IPS DF 6.9 (cell line): ENCODE data around the gene CYP4X1.
"Not testable (repeated sequence)": the region's sequence is repeated elsewhere in the genome, so short reads cannot be mapped to it uniquely, and the experiment has no call there.

Source experiments
- DNase-seq: peaks from one replicate; pipeline ENCODE4 v3.0.0-alpha.2; 2013; ENCODE audit warnings: low read depth, low spot score
- H3K27ac ChIP-seq: one replicate; pipeline ENCODE4 v1.5.1; 2013; ENCODE audit warnings: low read length, control low read depth
- H3K27me3 ChIP-seq: 2 replicates; pipeline ENCODE4 v1.6.1; 2013; ENCODE audit warnings: mild to moderate bottlenecking, low read length; ENCODE audit not compliant: control insufficient read depth, insufficient read depth
- H3K36me3 ChIP-seq: 2 replicates; pipeline ENCODE4 v1.6.1; 2013; ENCODE audit warnings: low read length; ENCODE audit not compliant: control insufficient read depth, insufficient read depth
- H3K4me1 ChIP-seq: 2 replicates; pipeline ENCODE4 v1.6.1; 2013; ENCODE audit warnings: low read length; ENCODE audit not compliant: control insufficient read depth, insufficient read depth
- H3K4me3 ChIP-seq: 2 replicates; pipeline ENCODE4 v1.5.1; 2013; ENCODE audit warnings: mild to moderate bottlenecking, low read length
- H3K9me3 ChIP-seq: 2 replicates; pipeline ENCODE4 v1.6.1; 2013; ENCODE audit warnings: low read length, inconsistent platforms; ENCODE audit not compliant: control insufficient read depth, insufficient read depth
- WGBS: extraction: QIAGEN DNeasy Blood & Tissue Kit; methylation state at CpG from one replicate; pipeline ENCODE4 v1.1.7; 2013; ENCODE audit warnings: mixed read lengths, missing lambda C conversion rate; ENCODE audit not compliant: insufficient read length, insufficient coverage; 5-methylcytosine and 5-hydroxymethylcytosine counted together

The CYP4X1 gene

GRCh38 chr1:47013293-47013692 is 10.2 kb upstream of the CYP4X1 start:
- H3K27ac ChIP-seq: no peak overlapping the region
- DNase-seq: no peak
- H3K27me3 ChIP-seq: no peaks in the 10 kb centered on the region
- H3K4me1 ChIP-seq: no peaks in the 10 kb centered on the region
- no peak overlapping the region for H3K4me3 ChIP-seq
- no peaks in the 10 kb centered on the region for H3K36me3 ChIP-seq
- no peaks in the 10 kb centered on the region for H3K9me3 ChIP-seq
- WGBS: no CpG with 5 or more reads among the region's 2 CpGs

GRCh38 chr1:47021070-47021469 is 2.4 kb upstream of the CYP4X1 start:
- no peak overlapping the region for H3K4me3 ChIP-seq
- H3K4me1 ChIP-seq: peaks cover 2% of the 10 kb centered on the region; the same call in 1 of the 2 replicates
- H3K27me3 ChIP-seq: no peaks in the 10 kb centered on the region
- no peak for DNase-seq
- H3K9me3 ChIP-seq: no peaks in the 10 kb centered on the region
- no peaks in the 10 kb centered on the region for H3K36me3 ChIP-seq
- no CpG with 5 or more reads among the region's 2 CpGs for WGBS
- H3K27ac ChIP-seq: no peak overlapping the region

- peak overlapping the region; percentile 49; the same call in 1 of the 2 replicates for H3K4me3 ChIP-seq
- no peaks in the 10 kb centered on the region for H3K27me3 ChIP-seq
- peaks cover 2% of the 10 kb centered on the region; the same call in 1 of the 2 replicates for H3K4me1 ChIP-seq
- H3K27ac ChIP-seq: no peak overlapping the region
- no CpG with 5 or more reads among the region's 8 CpGs for whole genome bisulfite sequencing
- no peaks in the 10 kb centered on the region for H3K36me3 ChIP-seq
- DNase-seq: no peak
- H3K9me3 ChIP-seq: no peaks in the 10 kb centered on the region
Measured at GRCh38 chr1:47024141-47024801, 802 bp downstream of the CYP4X1 start.

GRCh38 chr1:47030170-47030805 is 6.8 kb downstream of the CYP4X1 start:
- no peaks in the 10 kb centered on the region for H3K27me3 ChIP-seq
- WGBS: no CpG with 5 or more reads among the region's 3 CpGs

GRCh38 chr1:47031059-47031458 is 7.6 kb downstream of the CYP4X1 start:
- Histone ChIP-seq H3K36me3 (no peaks in the 10 kb centered on the region), H3K27me3 (no peaks in the 10 kb centered on the region), H3K4me3 (no peak overlapping the region), H3K4me1 (no peaks in the 10 kb centered on the region), H3K9me3 (no peaks in the 10 kb centered on the region), H3K27ac (no peak overlapping the region)
- DNase-seq: no peak
- no CpG with 5 or more reads among the region's 3 CpGs for WGBS

More at GRCh38 chr1:47030170-47030805, 6.8 kb downstream of the CYP4X1 start:
- Histone ChIP-seq H3K4me3 (no peak overlapping the region), H3K36me3 (no peaks in the 10 kb centered on the region), H3K27ac (no peak overlapping the region), H3K9me3 (no peaks in the 10 kb centered on the region), H3K4me1 (no peaks in the 10 kb centered on the region)
- DNase-seq: no peak

GRCh38 chr1:47031585-47031984 is 8.1 kb downstream of the CYP4X1 start:
- no CpG with 5 or more reads among the region's 3 CpGs for WGBS
- H3K4me1 ChIP-seq: no peaks in the 10 kb centered on the region
- H3K27ac ChIP-seq: no peak overlapping the region
- no peak for DNase-seq
- no peaks in the 10 kb centered on the region for H3K9me3 ChIP-seq
- H3K36me3 ChIP-seq: no peaks in the 10 kb centered on the region
- H3K4me3 ChIP-seq: no peak overlapping the region
- H3K27me3 ChIP-seq: no peaks in the 10 kb centered on the region

GRCh38 chr1:47036764-47037163 is 13.3 kb downstream of the CYP4X1 start:
- H3K27ac ChIP-seq: no peak overlapping the region
- H3K9me3 ChIP-seq: no peaks in the 10 kb centered on the region
- no peak overlapping the region for H3K4me3 ChIP-seq
- no peaks in the 10 kb centered on the region for H3K36me3 ChIP-seq
- H3K4me1 ChIP-seq: no peaks in the 10 kb centered on the region
- no CpG with 5 or more reads among the region's 1 CpG for WGBS
- H3K27me3 ChIP-seq: no peaks in the 10 kb centered on the region
- no peak for DNase-seq

GRCh38 chr1:47059376-47059775 is 35.9 kb downstream of the CYP4X1 start:
- H3K27me3 ChIP-seq: no peaks in the 10 kb centered on the region
- H3K27ac ChIP-seq: no peak overlapping the region
- H3K9me3 ChIP-seq: no peaks in the 10 kb centered on the region
- H3K4me1 ChIP-seq: no peaks in the 10 kb centered on the region
- H3K36me3 ChIP-seq: no peaks in the 10 kb centered on the region
- DNase-seq: no peak
- no peak overlapping the region for H3K4me3 ChIP-seq
- no CpG with 5 or more reads among the region's 1 CpG for WGBS

GRCh38 chr1:47067097-47067594 is 43.7 kb downstream of the CYP4X1 start, which contains the start of gene CYP4Z1:
Gene CYP4Z1, plus strand, starts transcription at chr1:47067231. Its CDS starts 260 bp downstream, at chr1:47067491.
- Histone ChIP-seq H3K27ac (no peak within 1 kb of the TSS), H3K36me3 (no peaks in the 10 kb centered on the region), H3K9me3 (no peaks in the 10 kb centered on the region), H3K27me3 (no peaks in the 10 kb centered on the region), H3K4me1 (no peaks in the 10 kb centered on the region), H3K4me3 (no peak within 1 kb of the TSS)
- DNase-seq: no peak

GRCh38 chr1:47069080-47069479 is 45.6 kb downstream of the CYP4X1 start:
- not testable (repeated sequence) for DNase-seq, H3K27me3 ChIP-seq, H3K4me3 ChIP-seq, H3K36me3 ChIP-seq, H3K9me3 ChIP-seq, H3K4me1 ChIP-seq, H3K27ac ChIP-seq
- no CpG with 5 or more reads among the region's 4 CpGs for WGBS

- H3K9me3 ChIP-seq, H3K4me1 ChIP-seq, H3K27ac ChIP-seq, H3K36me3 ChIP-seq, H3K27me3 ChIP-seq, DNase-seq, H3K4me3 ChIP-seq: not testable (repeated sequence)
Measured at GRCh38 chr1:47069509-47069908, 46.0 kb downstream of the CYP4X1 start.
